K562 (cell line): ENCODE data around the gene SIRPB2. TPM values are rescaled to one million over a fixed set of nuclear protein-coding genes. Genes with fewer than 3 reads are reported as not detected.
A peak's percentile ranks its signal among the peaks of the same experiment; 100 is the strongest.

Source experiments
- ARID1B ChIP-seq: fragments of 450-650 bp; IDR thresholded peaks from 2 replicates; pipeline ENCODE4 v1.6.1; 2016; ENCODE audit warnings: antibody characterized with exemption, mild to moderate bottlenecking, inconsistent platforms
- FOXP1 ChIP-seq: sonication (generic); formaldehyde crosslinking; IDR thresholded peaks from 2 replicates; pipeline ENCODE4 v1.8.0; 2022; ENCODE audit warnings: mild to moderate bottlenecking, missing genetic modification reagents
- GATA2 ChIP-seq: sonication (generic); formaldehyde crosslinking; IDR thresholded peaks from 2 replicates; pipeline ENCODE4 v1.4.0; 2020; ENCODE audit warnings: mild to moderate bottlenecking, missing genetic modification reagents
- HDGF ChIP-seq: fragments of 450-650 bp; IDR thresholded peaks from 2 replicates; pipeline ENCODE4 v1.6.1; 2016
- KAT7 ChIP-seq: sonication (generic); formaldehyde crosslinking; IDR thresholded peaks from 2 replicates; pipeline ENCODE4 v1.8.0; 2022; ENCODE audit warnings: missing genetic modification reagents, mild to moderate bottlenecking, borderline replicate concordance
- MBD2 ChIP-seq: sonication (generic); IDR thresholded peaks from 2 replicates; pipeline ENCODE4 v1.6.1; 2016; ENCODE audit warnings: low read depth, borderline replicate concordance
- NFYB ChIP-seq: IDR thresholded peaks from 2 replicates; pipeline ENCODE4 v1.6.1; 2011; ENCODE audit warnings: mild to moderate bottlenecking, moderate library complexity; ENCODE audit not compliant: insufficient read length; ENCODE audit errors: extremely low read depth
- PYGO2 ChIP-seq: fragments of 450-650 bp; IDR thresholded peaks from 2 replicates; pipeline ENCODE4 v1.6.1; 2016; ENCODE audit warnings: mild to moderate bottlenecking, missing genetic modification characterization, moderate library complexity, missing compliant biosample characterization
- SIRT6 ChIP-seq: IDR thresholded peaks from one replicate; pipeline ENCODE4 v1.6.1; 2012; ENCODE audit warnings: low read depth, mild to moderate bottlenecking, control low read depth, inconsistent platforms, low read length, moderate library complexity
- SREBF1 ChIP-seq: fragments of 150-350 bp; IDR thresholded peaks from 2 replicates; pipeline ENCODE4 v1.6.1; 2014; ENCODE audit warnings: antibody characterized with exemption, low read depth, low read length, borderline replicate concordance
- STAT5B ChIP-seq: fragments of 250-450 bp; sonication (Bioruptor Pico); IDR thresholded peaks from 2 replicates; pipeline ENCODE4 v1.8.0; 2021; ENCODE audit warnings: mild to moderate bottlenecking, inconsistent platforms
- TFAP4 ChIP-seq: sonication (generic); formaldehyde crosslinking; IDR thresholded peaks from 2 replicates; pipeline ENCODE4 v1.8.0; 2022; ENCODE audit warnings: missing genetic modification reagents, mild to moderate bottlenecking, moderate library complexity, borderline replicate concordance
- ZBTB9 ChIP-seq: fragments of 450-650 bp; formaldehyde crosslinking; IDR thresholded peaks from 2 replicates; pipeline ENCODE4 v1.4.0; 2020; ENCODE audit warnings: mild to moderate bottlenecking, moderate library complexity
- ZNF134 ChIP-seq: fragments of 250-450 bp; sonication (Bioruptor Pico); conservative IDR thresholded peaks from 2 replicates; pipeline ENCODE4 v1.4.0; 2020
- ZNF318 ChIP-seq, 2 experiments: fragments of 450-650 bp; IDR thresholded peaks; 2 replicates each; pipeline ENCODE4 v1.6.1; 2016; ENCODE audit warnings: mild to moderate bottlenecking in 2 of 2, borderline replicate concordance in 1 of 2, low read depth in 1 of 2, moderate library complexity in 1 of 2
- ZNF668 ChIP-seq: fragments of 250-450 bp; sonication (Bioruptor Pico); IDR thresholded peaks from 2 replicates; pipeline ENCODE4 v1.8.0; 2022; ENCODE audit warnings: mild to moderate bottlenecking, inconsistent platforms
- ZNF766 ChIP-seq: fragments of 200-800 bp; sonication (Bioruptor generic); conservative IDR thresholded peaks from 2 replicates; pipeline ENCODE4 v1.6.1; 2016; ENCODE audit warnings: missing genetic modification characterization, missing compliant biosample characterization
- polyA plus RNA-seq, 8 experiments: library from polyadenylated mRNA; depleted of rRNA in 4 of 8; stranded (reverse) in 5 of 8; unstranded in 3 of 8; fragments of >200 nt; fragmentation: Nextera tagmentation in 2 of 8; fragmentation: Illumina TruSeq in 1 of 8; extraction: Ambion mirVana in 2 of 8; extraction: Trizol in 1 of 8; gene quantifications; 2 replicates each; pipeline versions ENCODE4 v1.2.1 to v1.2.3, GENCODE V29; 2011 to 2014; ENCODE audit warnings: inconsistent platforms in 1 of 8, missing spikeins in 1 of 8
- total RNA-seq, 7 experiments: library from RNA; depleted of rRNA in 6 of 7; stranded (reverse); fragments of >200 nt in 6 of 7; fragmentation: Illumina TruSeq in 2 of 7; extraction: Trizol in 2 of 7; gene quantifications; 2 replicates each; pipeline versions ENCODE4 v1.2.1 to v1.2.3, GENCODE V29; 2011 to 2021; ENCODE audit warnings: low replicate concordance in 1 of 7

SIRPB2 gene
- total and polyA plus RNA-seq, 9 of the 15 experiments (the other 6 are each of a cell fraction or from before 2014, with no cell fraction given) = 0.07 TPM; not detected in 7

- TF ChIP-seq ZNF318 (IDR thresholded peaks at IDR 0.05; ENCODE audit: borderline replicate concordance in 1 of 2, low read depth in 1 of 2) (no peak), HDGF (peak; percentile 81; the same call in 1 of the 2 replicates), ZBTB9 (CRISPR knock-in tag) (no peak), MBD2 (no peak), TFAP4 (CRISPR knock-in tag) (no peak), ZNF766 (CRISPR knock-in tag) (no peak), SREBF1 (no peak), ZNF668 (no peak), ZNF134 (CRISPR knock-in tag) (no peak), FOXP1 (CRISPR knock-in tag) (peak; percentile 67; the same call in 1 of the 2 replicates), SIRT6 (no peak), STAT5B (CRISPR knock-in tag) (no peak), PYGO2 (tag) (no peak), ARID1B (no peak), NFYB (no peak), GATA2 (CRISPR knock-in tag) (no peak), KAT7 (CRISPR knock-in tag) (no peak)
Measured at GRCh38 chr20:1437235-1437904, 53.9 kb downstream of the SIRPB2 start (continued).
